Natural killer cell (primary cell): Measurements from ENCODE around the gene POLR1E. TPM values are rescaled to one million over a fixed set of nuclear protein-coding genes. Genes with fewer than 3 reads are reported as not detected.

ENCODE experiments used
- ATAC-seq, 3 donors: fragments of 150-1000 bp in 2 of 3; fragments of 200-7000 bp in 1 of 3; cut with Tn5 transposase; 1 replicate in 1 of 3; 2 replicates in 2 of 3; pipeline ENCODE4 v1.10.0; 2021; ENCODE audit warnings: mild to moderate bottlenecking in 2 of 3, moderate library complexity in 2 of 3
- DNase-seq, 2 donors: peaks; one replicate each; pipeline versions ENCODE4 v3.0.0 to v3.0.0-alpha.2; 2013 to 2021; ENCODE audit warnings: mixed read lengths in 1 of 2
- H3K27ac ChIP-seq: one replicate; pipeline ENCODE4 v1.5.1; 2013; ENCODE audit warnings: mild to moderate bottlenecking, low read length
- H3K27me3 ChIP-seq: one replicate; pipeline ENCODE4 v1.6.1; 2013; ENCODE audit warnings: low read length; ENCODE audit not compliant: control insufficient read depth, insufficient read depth
- H3K36me3 ChIP-seq: one replicate; pipeline ENCODE4 v1.6.1; 2013; ENCODE audit warnings: low read length; ENCODE audit not compliant: control insufficient read depth, insufficient read depth
- H3K4me1 ChIP-seq: one replicate; pipeline ENCODE4 v1.6.1; 2013; ENCODE audit warnings: low read length; ENCODE audit not compliant: control insufficient read depth, insufficient read depth
- H3K4me3 ChIP-seq: one replicate; pipeline ENCODE4 v1.5.1; 2013; ENCODE audit warnings: low read length
- H3K9me3 ChIP-seq: one replicate; pipeline ENCODE4 v1.6.1; 2013; ENCODE audit warnings: low read length; ENCODE audit not compliant: control insufficient read depth, insufficient read depth
- H3K27ac Mint-ChIP-seq, 2 donors: one replicate each; pipeline ENCODE4 v1.8.0; 2022; ENCODE audit warnings: mild to moderate bottlenecking in 2 of 2, mixed read lengths in 2 of 2, moderate library complexity in 1 of 2
- H3K27me3 Mint-ChIP-seq, 2 donors: one replicate each; pipeline ENCODE4 v1.8.0; 2022; ENCODE audit warnings: low read depth in 2 of 2, mixed read lengths in 2 of 2
- H3K36me3 Mint-ChIP-seq: one replicate; pipeline ENCODE4 v1.8.0; 2022; ENCODE audit warnings: mixed read lengths
- H3K4me1 Mint-ChIP-seq, 2 donors: one replicate each; pipeline ENCODE4 v1.8.0; 2022; ENCODE audit warnings: mixed read lengths in 2 of 2
- H3K4me3 Mint-ChIP-seq: one replicate; pipeline ENCODE4 v1.8.0; 2022; ENCODE audit warnings: mild to moderate bottlenecking, moderate library complexity, mixed read lengths
- H3K9me3 Mint-ChIP-seq, 2 donors: one replicate each; pipeline ENCODE4 v1.8.0; 2022; ENCODE audit warnings: mixed read lengths in 2 of 2
- CTCF ChIP-seq: fragments of 200-600 bp; IDR thresholded peaks from one replicate; pipeline ENCODE4 v1.8.0; 2022; ENCODE audit warnings: antibody characterized with exemption
- WGBS: methylation state at CpG from one replicate; pipeline ENCODE4 v1.1.7; 2013; ENCODE audit warnings: missing lambda C conversion rate; ENCODE audit not compliant: insufficient coverage; 5-methylcytosine and 5-hydroxymethylcytosine counted together
- intact Hi-C: fragments of 100-400 bp; cut with micrococcal nuclease; formaldehyde crosslinking; loops from one replicate; pipeline ENCODE4 v1.14.2; 2022
- total RNA-seq, 4 donors: library from RNA; stranded (reverse); fragments of 120-200 nt in 1 of 4; gene quantifications; one replicate each; pipeline versions ENCODE4 v1.2.3 to v1.2.4, GENCODE V29; 2013 to 2022

Gene POLR1E
- total RNA-seq, 3 donors from 2014 or later (not counting 1 experiment from before 2014, with no cell fraction given): 17.4 to 23.8 (median 17.8) TPM

- TF ChIP-seq CTCF: no peak
- WGBS: 11% methylated on average over 1 of the region's 1 CpG
- Histone ChIP-seq H3K4me3 (no peak overlapping the region), H3K9me3 (no peaks in the 10 kb centered on the region), H3K27me3 (no peaks in the 10 kb centered on the region), H3K4me1 (no peaks in the 10 kb centered on the region), H3K36me3 (no peaks in the 10 kb centered on the region), H3K27ac (no peak overlapping the region)
- no peak for ATAC-seq
- H3K36me3 Mint-ChIP-seq: no peaks in the 10 kb centered on the region
- no peak for DNase-seq
- H3K9me3 Mint-ChIP-seq: no peaks in the 10 kb centered on the region
- H3K4me3 Mint-ChIP-seq: no peak overlapping the region
- no peak overlapping the region for H3K27ac Mint-ChIP-seq
- intact Hi-C loops: no loop called here
- no peaks in the 10 kb centered on the region for H3K4me1 Mint-ChIP-seq
- no peaks in the 10 kb centered on the region for H3K27me3 Mint-ChIP-seq
These were observed 57.1 kb downstream of the POLR1E start for GRCh38 chr9:37542895-37543294.

- no peaks in the 10 kb centered on the region for H3K9me3 Mint-ChIP-seq
- no peaks in the 10 kb centered on the region for H3K4me1 Mint-ChIP-seq
- WGBS: 100% methylated on average over 1 of the region's 1 CpG
- H3K36me3 ChIP-seq: no peaks in the 10 kb centered on the region
- no peaks in the 10 kb centered on the region for H3K36me3 Mint-ChIP-seq
- TF ChIP-seq CTCF: no peak
- H3K4me3 Mint-ChIP-seq: no peak overlapping the region
- no peak overlapping the region for H3K27ac Mint-ChIP-seq
- no peaks in the 10 kb centered on the region for H3K4me1 ChIP-seq
- no peak overlapping the region for H3K27ac ChIP-seq
- no peak for DNase-seq
- H3K27me3 Mint-ChIP-seq: no peaks in the 10 kb centered on the region
- ATAC-seq: no peak
- intact Hi-C loops: no loop called here
- no peak overlapping the region for H3K4me3 ChIP-seq
- no peaks in the 10 kb centered on the region for H3K27me3 ChIP-seq
- no peaks in the 10 kb centered on the region for H3K9me3 ChIP-seq
These were observed 57.7 kb downstream of the POLR1E start for GRCh38 chr9:37543468-37543867.

GRCh38 chr9:37547328-37547878 lies 61.7 kb downstream of the POLR1E start:
- DNase-seq (no peak), ATAC-seq (no peak)
- TF ChIP-seq CTCF: no peak
- 90% methylated on average over 5 of the region's 5 CpGs for WGBS
- Mint-ChIP-seq H3K4me1 (no peaks in the 10 kb centered on the region), H3K27ac (no peak overlapping the region), H3K9me3 (no peaks in the 10 kb centered on the region), H3K27me3 (no peaks in the 10 kb centered on the region), H3K4me3 (no peak overlapping the region), H3K36me3 (no peaks in the 10 kb centered on the region)
- Histone ChIP-seq H3K36me3 (no peaks in the 10 kb centered on the region), H3K27ac (no peak overlapping the region), H3K9me3 (no peaks in the 10 kb centered on the region), H3K4me1 (no peaks in the 10 kb centered on the region), H3K27me3 (no peaks in the 10 kb centered on the region), H3K4me3 (no peak overlapping the region)
- intact Hi-C loops: no loop called here

GRCh38 chr9:37549527-37549926 lies 63.8 kb downstream of the POLR1E start:
- ATAC-seq: no peak
- no peak overlapping the region for H3K27ac Mint-ChIP-seq
- Histone ChIP-seq H3K4me1 (no peaks in the 10 kb centered on the region), H3K9me3 (no peaks in the 10 kb centered on the region), H3K27me3 (no peaks in the 10 kb centered on the region), H3K27ac (no peak overlapping the region), H3K36me3 (no peaks in the 10 kb centered on the region), H3K4me3 (no peak overlapping the region)
- no peak for TF ChIP-seq CTCF
- no peaks in the 10 kb centered on the region for H3K9me3 Mint-ChIP-seq
- H3K4me1 Mint-ChIP-seq: no peaks in the 10 kb centered on the region
- H3K4me3 Mint-ChIP-seq: no peak overlapping the region
- H3K27me3 Mint-ChIP-seq: no peaks in the 10 kb centered on the region
- intact Hi-C loops: no loop called here
- DNase-seq: no peak
- H3K36me3 Mint-ChIP-seq: no peaks in the 10 kb centered on the region
